Activated CD8-positive, alpha-beta T cell treated with anti-CD3 and anti-CD28 coated beads for 36 hours (primary cell): ENCODE results near the gene CLIP1. TPM values are rescaled to one million over a fixed set of nuclear protein-coding genes. Genes with fewer than 3 reads are reported as not detected.

Source experiments
- ATAC-seq: fragments of 200-7000 bp; cut with Tn5 transposase; one replicate; pipeline ENCODE4 v1.10.0; 2021; ENCODE audit warnings: mild to moderate bottlenecking, moderate library complexity
- CTCF ChIA-PET: fragments of 350-600 bp; sonication (Branson Sonifier 250); formaldehyde crosslinking; loops from one replicate; lab custom pipeline; 2021; ENCODE audit warnings: antibody characterized with exemption; lab: Charles Lee
- POLR2A ChIA-PET: fragments of 350-600 bp; sonication (Branson Sonifier 250); formaldehyde crosslinking; loops from one replicate; lab custom pipeline; 2021; ENCODE audit warnings: antibody characterized with exemption; lab: Charles Lee
- DNase-seq: peaks from one replicate; pipeline ENCODE4 v3.0.0-alpha.2; 2020
- H3K27ac Mint-ChIP-seq: one replicate; pipeline ENCODE4 v1.8.0; 2021; ENCODE audit warnings: mild to moderate bottlenecking, mixed read lengths
- H3K27me3 Mint-ChIP-seq: one replicate; pipeline ENCODE4 v1.8.0; 2021; ENCODE audit warnings: mixed read lengths
- H3K36me3 Mint-ChIP-seq: one replicate; pipeline ENCODE4 v1.8.0; 2021; ENCODE audit warnings: low read depth, mixed read lengths
- H3K4me1 Mint-ChIP-seq: one replicate; pipeline ENCODE4 v1.8.0; 2021; ENCODE audit warnings: low read depth, mixed read lengths
- H3K4me3 Mint-ChIP-seq: one replicate; pipeline ENCODE4 v1.8.0; 2021; ENCODE audit warnings: mild to moderate bottlenecking, moderate library complexity, mixed read lengths
- H3K9me3 Mint-ChIP-seq: one replicate; pipeline ENCODE4 v1.8.0; 2021; ENCODE audit warnings: mixed read lengths
- intact Hi-C: fragments of 100-400 bp; cut with micrococcal nuclease; formaldehyde crosslinking; loops from one replicate; pipeline ENCODE4 v1.10.0; 2022
- total RNA-seq, 2 experiments: library from RNA; stranded (reverse); gene quantifications; one replicate each; pipeline ENCODE4 v1.2.3, GENCODE V29; 2021
- TF ChIP-seq, protein P1 (sequence below): fragments of 200-600 bp; IDR thresholded peaks from one replicate; pipeline ENCODE4 v1.8.0; 2022; ENCODE audit warnings: antibody characterized with exemption, mild to moderate bottlenecking

CLIP1 gene
- total RNA-seq, 2 experiments from 2014 or later, result 29.4 to 32.4 TPM

DNA sequence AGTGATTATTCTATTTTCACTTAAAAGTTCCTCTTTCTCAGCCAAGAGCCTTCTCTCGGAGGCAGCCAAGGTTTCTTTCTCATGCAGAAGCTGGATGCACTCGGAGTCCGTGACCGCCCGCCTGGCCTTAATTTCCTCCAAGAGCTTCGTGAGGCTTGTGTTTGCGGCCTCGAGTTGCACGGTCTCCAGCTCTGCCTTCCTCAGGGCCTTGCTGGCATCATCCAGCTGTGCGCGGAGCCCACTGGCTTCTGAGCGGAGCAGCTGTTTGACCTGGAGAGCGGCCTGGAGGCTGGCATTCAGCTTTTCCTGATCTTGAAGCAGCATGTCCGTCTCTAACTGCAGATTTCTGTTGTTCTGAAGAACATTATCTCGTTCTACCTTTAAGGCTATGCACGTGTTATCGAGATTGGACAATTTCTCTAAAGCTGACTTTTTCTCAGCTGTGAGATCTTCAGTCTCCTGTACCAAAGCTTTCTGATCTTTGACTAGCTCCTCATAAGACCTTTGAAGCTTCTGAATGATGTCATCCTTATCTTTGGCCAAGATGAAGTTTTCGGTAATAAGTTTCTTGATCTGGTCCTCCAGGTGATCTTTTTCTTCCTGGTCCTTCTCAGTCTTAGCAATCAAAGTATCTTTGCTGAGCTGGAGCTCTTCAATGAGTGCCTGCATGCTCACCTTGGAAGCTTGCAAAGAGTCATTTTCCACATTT, 99.0 kb downstream of the CLIP1 start:
- H3K36me3 Mint-ChIP-seq, result peaks cover 25% of the 10 kb centered on the region
- H3K27ac Mint-ChIP-seq, result no peak overlapping the region
- H3K4me1 Mint-ChIP-seq, result peaks cover 17% of the 10 kb centered on the region
- no peaks in the 10 kb centered on the region for H3K9me3 Mint-ChIP-seq
- ATAC-seq (no peak), DNase-seq (no peak)
- CTCF ChIA-PET, result interaction anchor here (0.9 to 4.3 kb wide), 5 partner anchors 11 to 811 kb away, joined by 3 to 24 read pairs (median 6); no protein-coding TSS in a partner anchor
- no peak overlapping the region for H3K4me3 Mint-ChIP-seq
- H3K27me3 Mint-ChIP-seq, result no peaks in the 10 kb centered on the region
- intact Hi-C loops, result no loop called here
- TF ChIP-seq, protein P1, sequence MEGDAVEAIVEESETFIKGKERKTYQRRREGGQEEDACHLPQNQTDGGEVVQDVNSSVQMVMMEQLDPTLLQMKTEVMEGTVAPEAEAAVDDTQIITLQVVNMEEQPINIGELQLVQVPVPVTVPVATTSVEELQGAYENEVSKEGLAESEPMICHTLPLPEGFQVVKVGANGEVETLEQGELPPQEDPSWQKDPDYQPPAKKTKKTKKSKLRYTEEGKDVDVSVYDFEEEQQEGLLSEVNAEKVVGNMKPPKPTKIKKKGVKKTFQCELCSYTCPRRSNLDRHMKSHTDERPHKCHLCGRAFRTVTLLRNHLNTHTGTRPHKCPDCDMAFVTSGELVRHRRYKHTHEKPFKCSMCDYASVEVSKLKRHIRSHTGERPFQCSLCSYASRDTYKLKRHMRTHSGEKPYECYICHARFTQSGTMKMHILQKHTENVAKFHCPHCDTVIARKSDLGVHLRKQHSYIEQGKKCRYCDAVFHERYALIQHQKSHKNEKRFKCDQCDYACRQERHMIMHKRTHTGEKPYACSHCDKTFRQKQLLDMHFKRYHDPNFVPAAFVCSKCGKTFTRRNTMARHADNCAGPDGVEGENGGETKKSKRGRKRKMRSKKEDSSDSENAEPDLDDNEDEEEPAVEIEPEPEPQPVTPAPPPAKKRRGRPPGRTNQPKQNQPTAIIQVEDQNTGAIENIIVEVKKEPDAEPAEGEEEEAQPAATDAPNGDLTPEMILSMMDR, result no peak
- POLR2A ChIA-PET, result interaction anchor here (1.3 kb wide), 1 partner anchor 11 kb away, joined by 5 read pairs; no protein-coding TSS in a partner anchor

DNA sequence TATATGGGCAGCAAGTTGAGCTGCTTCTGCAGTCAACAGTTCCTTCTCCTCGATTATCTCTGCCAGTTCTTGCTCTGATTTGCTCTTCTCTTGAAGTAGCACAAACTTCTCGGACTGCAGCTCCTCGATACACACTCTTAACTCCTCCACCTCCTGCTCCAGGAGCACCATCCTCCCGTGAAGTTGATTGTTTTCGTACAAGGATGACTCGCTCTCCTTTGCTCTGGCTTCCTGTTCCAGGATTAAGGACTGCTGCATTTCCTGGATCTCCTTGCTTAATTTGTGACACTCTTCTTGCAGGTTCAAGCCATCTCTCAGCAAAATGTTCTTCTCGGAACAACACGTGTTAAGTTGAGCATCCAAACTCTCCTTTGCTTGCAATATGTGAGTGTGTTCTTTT, 100.0 kb downstream of the CLIP1 start:
- peaks cover 11% of the 10 kb centered on the region for H3K4me1 Mint-ChIP-seq
- CTCF ChIA-PET, result interaction anchor here (1.2 to 4.3 kb wide), 3 partner anchors 13 to 432 kb away, joined by 3 to 24 read pairs (median 12); no protein-coding TSS in a partner anchor
- ATAC-seq (no peak), DNase-seq (no peak)
- intact Hi-C loops, result no loop called here
- H3K9me3 Mint-ChIP-seq, result no peaks in the 10 kb centered on the region
- H3K27ac Mint-ChIP-seq, result no peak overlapping the region
- TF ChIP-seq, protein P1, result no peak
- no peak overlapping the region for H3K4me3 Mint-ChIP-seq
- POLR2A ChIA-PET, result interaction anchor here (0.9 to 1.3 kb wide), 2 partner anchors 10 to 13 kb away, joined by 3 to 5 read pairs; no protein-coding TSS in a partner anchor
- peaks cover 24% of the 10 kb centered on the region for H3K36me3 Mint-ChIP-seq
- H3K27me3 Mint-ChIP-seq, result no peaks in the 10 kb centered on the region

DNA sequence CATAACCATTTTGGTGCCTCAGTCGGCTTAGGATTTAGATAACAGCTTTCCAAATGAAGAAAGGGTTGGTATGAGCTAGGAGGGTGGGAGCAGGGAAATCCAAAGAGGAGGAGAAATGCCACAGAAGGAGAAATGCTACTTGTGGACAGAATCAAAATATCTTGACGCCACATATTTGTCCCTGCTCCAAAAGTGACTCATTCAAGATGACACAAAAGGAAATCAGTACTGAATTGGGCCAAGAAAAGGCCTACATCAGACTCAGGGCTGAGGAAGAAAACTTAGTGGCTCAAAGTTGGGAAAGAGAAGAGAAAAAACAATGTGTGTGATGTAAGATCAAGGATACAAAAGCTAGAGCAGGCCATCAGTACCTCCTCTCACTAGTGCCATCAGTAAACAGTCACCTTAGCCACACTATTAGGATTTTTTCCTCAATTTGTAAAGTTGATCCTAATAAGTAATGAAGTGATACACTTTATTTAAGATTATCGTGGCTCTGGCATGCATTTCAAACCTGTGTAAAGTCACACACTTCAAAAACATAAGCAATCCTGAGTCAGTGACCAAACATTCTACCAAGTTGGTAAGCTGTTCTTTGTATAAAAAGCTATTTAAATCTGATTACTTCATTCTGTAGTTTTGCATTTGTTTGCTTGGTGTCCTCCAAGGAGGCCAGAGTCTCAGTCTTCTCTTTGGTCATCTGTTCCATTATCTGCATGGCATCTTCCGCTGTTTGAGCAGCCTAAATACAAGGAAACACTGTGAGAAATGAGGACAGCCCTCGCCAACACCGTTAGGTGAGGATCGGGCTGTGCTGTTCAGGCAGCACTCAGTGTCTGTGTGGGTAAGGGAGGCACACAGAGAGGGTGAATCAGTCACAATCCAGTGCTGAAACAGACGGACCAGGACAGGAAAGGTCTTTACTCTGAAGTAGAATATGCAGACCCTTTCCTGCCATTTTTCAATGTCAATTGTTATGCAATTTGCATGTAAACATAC, 103.6 kb downstream of the CLIP1 start:
- ChIA-PET POLR2A (interaction anchor here (0.6 kb wide), 1 partner anchor 182 kb away, joined by 3 read pairs; no protein-coding TSS in a partner anchor), CTCF (interaction anchor here (0.8 to 1.9 kb wide), 4 partner anchors 10 to 153 kb away, joined by 3 to 9 read pairs (median 3); no protein-coding TSS in a partner anchor)
- no peak overlapping the region for H3K27ac Mint-ChIP-seq
- no peaks in the 10 kb centered on the region for H3K4me1 Mint-ChIP-seq
- DNase-seq (no peak), ATAC-seq (no peak)
- TF ChIP-seq, protein P1, result no peak
- no peaks in the 10 kb centered on the region for H3K9me3 Mint-ChIP-seq
- H3K27me3 Mint-ChIP-seq, result no peaks in the 10 kb centered on the region
- peaks cover 22% of the 10 kb centered on the region for H3K36me3 Mint-ChIP-seq
- intact Hi-C loops, result no loop called here
- no peak overlapping the region for H3K4me3 Mint-ChIP-seq

DNA sequence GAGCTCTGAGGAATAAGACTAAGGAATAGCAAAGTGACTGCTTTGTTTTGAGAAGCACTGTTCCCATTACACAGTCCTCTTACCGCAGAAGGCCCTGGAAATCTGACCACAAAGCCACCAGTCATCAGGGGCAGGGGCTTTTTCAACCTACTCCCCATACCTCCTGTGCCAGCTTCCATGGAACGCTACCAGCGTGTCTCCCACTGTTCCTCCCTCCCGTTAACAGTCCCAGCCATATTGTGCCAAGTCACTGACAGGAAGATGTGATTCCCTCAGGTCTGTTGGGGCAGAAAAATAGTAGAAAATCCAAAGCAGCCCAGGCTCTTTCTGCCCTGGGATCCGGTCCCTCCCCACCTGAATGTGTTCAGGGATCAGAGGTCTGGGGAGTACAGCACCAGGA, 109.5 kb downstream of the CLIP1 start:
- POLR2A ChIA-PET, result interaction anchor here (0.5 to 1.2 kb wide), 2 partner anchors 10 to 87 kb away, joined by 3 to 5 read pairs; no protein-coding TSS in a partner anchor
- H3K27ac Mint-ChIP-seq, result no peak overlapping the region
- no peak overlapping the region for H3K4me3 Mint-ChIP-seq
- H3K36me3 Mint-ChIP-seq, result peaks cover 12% of the 10 kb centered on the region
- CTCF ChIA-PET, result interaction anchor here (1.7 to 3.3 kb wide), 2 partner anchors 11 to 43 kb away, joined by 4 to 10 read pairs; no protein-coding TSS in a partner anchor
- no peaks in the 10 kb centered on the region for H3K9me3 Mint-ChIP-seq
- intact Hi-C loops, result no loop called here
- ATAC-seq (no peak), DNase-seq (no peak)
- TF ChIP-seq, protein P1, result no peak
- no peaks in the 10 kb centered on the region for H3K27me3 Mint-ChIP-seq
- no peaks in the 10 kb centered on the region for H3K4me1 Mint-ChIP-seq
